ENCODE data around the gene TMEM121B. TPM values are rescaled to one million over a fixed set of nuclear protein-coding genes. Genes with fewer than 3 reads are reported as not detected.

Gene TMEM121B
- total RNA-seq, 1 experiment from 2014 or later: 8.1 TPM

- DNase-seq: no peak
- H3K4me3 Mint-ChIP-seq: no peak overlapping the region
- Histone ChIP-seq H3K18ac (ENCODE audit: insufficient read length, low read depth, low read length) (no peak overlapping the region), H3K9ac (ENCODE audit: extremely low read depth, insufficient read length, low read length) (no peak overlapping the region), H4K5ac (ENCODE audit: insufficient read length, low read depth, low read length) (no peak overlapping the region), H4K20me1 (ENCODE audit: control insufficient read depth, insufficient read depth, insufficient read length) (no peaks in the 10 kb centered on the region), H2BK20ac (ENCODE audit: low read depth, low read length, poor library complexity, severe bottlenecking) (no peak overlapping the region), H3K4ac (ENCODE audit: low read depth, low read length) (no peak overlapping the region), H3K27me3 (ENCODE audit: insufficient read depth, low read length) (no peaks in the 10 kb centered on the region), H3K9me3 (ENCODE audit: control insufficient read depth, low read depth, low read length) (no peaks in the 10 kb centered on the region), H2AFZ (ENCODE audit: low read length) (no peak overlapping the region), H3K79me1 (ENCODE audit: insufficient read depth, low read depth, low read length, poor library complexity, severe bottlenecking) (no peaks in the 10 kb centered on the region), H3K23me2 (ENCODE audit: insufficient read length, low read depth, low read length, poor library complexity, severe bottlenecking) (no peaks in the 10 kb centered on the region), H2BK120ac (ENCODE audit: low read depth, low read length, poor library complexity, severe bottlenecking) (no peak overlapping the region), H3T11ph (ENCODE audit: low read length) (no peak overlapping the region), H2BK5ac (ENCODE audit: insufficient read length, low read length) (no peak overlapping the region), H2BK15ac (ENCODE audit: low read depth, low read length) (no peak overlapping the region), H3K79me2 (ENCODE audit: insufficient read depth, low read length) (no peaks in the 10 kb centered on the region), H3K4me1 (ENCODE audit: insufficient read depth, low read length) (0 out of 2 replicates have a peak, but pooled peaks cover 2% of the 10 kb centered on the region), H3K4me2 (ENCODE audit: insufficient read depth, insufficient read length, low read length) (no peak overlapping the region), H2AK5ac (ENCODE audit: insufficient read length, low read length) (no peak overlapping the region), H3K27ac (ENCODE audit: insufficient read length, low read depth, low read length) (no peak overlapping the region), H3K23ac (ENCODE audit: insufficient read length, low read depth, low read length) (no peak overlapping the region), H3K56ac (ENCODE audit: insufficient read length, low read depth, low read length) (no peak overlapping the region), H3K14ac (ENCODE audit: insufficient read depth, low read length) (no peak overlapping the region), H2BK12ac (ENCODE audit: insufficient read length, low read depth, low read length) (no peak overlapping the region), H4K8ac (replicated peaks; ENCODE audit: insufficient read length, low read depth, low read length) (no peak overlapping the region), H4K91ac (ENCODE audit: insufficient read length, low read depth, low read length) (no peak overlapping the region)
- H3K9me3 Mint-ChIP-seq: no peaks in the 10 kb centered on the region; a peak in 1 of 5 replicates
- H3K27ac Mint-ChIP-seq: no peak overlapping the region
- no CpG with 5 or more reads among the region's 4 CpGs for WGBS (ENCODE audit: extremely low coverage, insufficient read length, low lambda C conversion rate)
- H3K27me3 Mint-ChIP-seq (ENCODE audit: low read depth): peaks cover 8% of the 10 kb centered on the region
- TF ChIP-seq CTCF (conservative IDR thresholded peaks at IDR 0.05): no peak
- H3K4me1 Mint-ChIP-seq: peaks cover 11 to 17% of the 10 kb centered on the region in 2 experiments
- H3K36me3 Mint-ChIP-seq (ENCODE audit: insufficient read depth in 1 of 3, low read depth in 3 of 3): no peaks in the 10 kb centered on the region; a peak in 1 of 7 replicates
Measured at GRCh38 chr22:17079572-17079971, 41.6 kb downstream of the TMEM121B start.

Measured in H9 (cell line).